Lung (tissue), 12 donors: ENCODE results near the gene TPRG1. TPM values are rescaled to one million over a fixed set of nuclear protein-coding genes. Genes with fewer than 3 reads are reported as not detected.

Experiments used
- ATAC-seq: fragments of 200-7000 bp; cut with Tn5 transposase; one replicate; pipeline ENCODE4 v1.9.1; 2020; ENCODE audit warnings: moderate number of reproducible peaks; ENCODE audit not compliant: insufficient read depth, low FRiP score
- DNase-seq, 3 donors: peaks; one replicate each; pipeline ENCODE4 v3.0.0-alpha.2; 2013 to 2017
- H3K27ac ChIP-seq, 2 donors: one replicate each; pipeline ENCODE4 v1.5.1; 2013; ENCODE audit warnings: mild to moderate bottlenecking in 2 of 2, moderate library complexity in 2 of 2, control low read depth in 1 of 2, inconsistent platforms in 1 of 2, low read depth in 1 of 2, low read length in 1 of 2
- H3K27me3 ChIP-seq, 3 donors: one replicate each; pipeline ENCODE4 v1.5.1; 2013; ENCODE audit warnings: low read length in 2 of 3; ENCODE audit not compliant: control insufficient read depth in 3 of 3, insufficient read depth in 3 of 3
- H3K36me3 ChIP-seq, 4 donors: one replicate each; pipeline ENCODE4 v1.5.1; 2013; ENCODE audit warnings: low read length in 4 of 4, mild to moderate bottlenecking in 1 of 4, moderate library complexity in 1 of 4; ENCODE audit not compliant: control insufficient read depth in 4 of 4, insufficient read depth in 4 of 4
- H3K4me1 ChIP-seq, 5 donors: one replicate each; pipeline ENCODE4 v1.5.1; 2013; ENCODE audit warnings: low read length in 5 of 5, mild to moderate bottlenecking in 2 of 5, moderate library complexity in 1 of 5; ENCODE audit not compliant: control insufficient read depth in 5 of 5, insufficient read depth in 5 of 5
- H3K4me3 ChIP-seq: one replicate; pipeline ENCODE4 v1.5.1; 2013; ENCODE audit warnings: mild to moderate bottlenecking, control low read depth, moderate library complexity
- H3K9ac ChIP-seq, 2 donors: one replicate each; pipeline ENCODE4 v1.5.1; 2013; ENCODE audit warnings: low read length in 2 of 2, control low read depth in 1 of 2; ENCODE audit not compliant: insufficient read depth in 1 of 2
- H3K9me3 ChIP-seq, 4 donors: one replicate each; pipeline ENCODE4 v1.5.1; 2013; ENCODE audit warnings: low read length in 3 of 4, mild to moderate bottlenecking in 1 of 4, moderate library complexity in 1 of 4; ENCODE audit not compliant: control insufficient read depth in 4 of 4, insufficient read depth in 3 of 4
- CTCF ChIP-seq: IDR thresholded peaks from 2 replicates; pipeline ENCODE4 v1.5.1; 2012; ENCODE audit warnings: mild to moderate bottlenecking; ENCODE audit errors: control extremely low read depth, extremely low read depth
- WGBS, 2 donors: extraction: QIAGEN DNeasy Blood & Tissue Kit; methylation state at CpG; one replicate each; pipeline ENCODE4 v1.1.7; 2013; 5-methylcytosine and 5-hydroxymethylcytosine counted together
- polyA plus RNA-seq, 2 donors: library from polyadenylated mRNA; stranded (reverse); fragments of 200-250 nt; gene quantifications; one replicate each; pipeline ENCODE4 v1.2.1, GENCODE V29; 2013
- total RNA-seq, 2 donors: library from RNA; depleted of rRNA in 1 of 2; stranded (reverse); fragments of >200 nt in 1 of 2; gene quantifications; one replicate each; pipeline ENCODE4 v1.2.1, GENCODE V29; 2014 to 2021
- donor health status: control.
- donor health status: control.
- donor health status: Bipolar disorder and iron deficiency.
- donor health status: healthy.
- donor health status: DM: yes; HTN: yes; CAD: no.

TPRG1 gene
- total and polyA plus RNA-seq, 4 donors: 3.7 to 13.8 (median 9.4) TPM

GRCh38 chr3:189273736-189274135 is 102.0 kb downstream of the TPRG1 start:
- Histone ChIP-seq H3K36me3 (no peaks in the 10 kb centered on the region), H3K9me3 (no peaks in the 10 kb centered on the region), H3K4me3 (no peak overlapping the region), H3K4me1 (peaks cover 0 to 10% (median 0%) of the 10 kb centered on the region in 5 donors), H3K9ac (no peak overlapping the region), H3K27me3 (no peaks in the 10 kb centered on the region), H3K27ac (no peak overlapping the region)
- 83 to 96% methylated on average over 1 of the region's 1 CpG for WGBS, 2 donors
- DNase-seq (no peak), ATAC-seq (no peak)
- no peak for TF ChIP-seq CTCF

- TF ChIP-seq CTCF: no peak
- DNase-seq (no peak), ATAC-seq (no peak)
- no peaks in the 10 kb centered on the region for H3K9me3 ChIP-seq
- H3K4me3 ChIP-seq: no peak overlapping the region
- no peaks in the 10 kb centered on the region for H3K36me3 ChIP-seq
- 85 to 89% methylated on average over 2 of the region's 2 CpGs for WGBS, 2 donors
- no peak overlapping the region for H3K9ac ChIP-seq
- H3K27ac ChIP-seq: no peak overlapping the region
- no peaks in the 10 kb centered on the region for H3K27me3 ChIP-seq
- H3K4me1 ChIP-seq: peaks cover 0 to 10% (median 0%) of the 10 kb centered on the region in 5 donors
These were observed 103.4 kb downstream of the TPRG1 start for GRCh38 chr3:189275182-189275581.

- TF ChIP-seq CTCF: no peak
- DNase-seq (no peak), ATAC-seq (no peak)
- Histone ChIP-seq H3K4me3 (no peak overlapping the region), H3K9me3 (no peaks in the 10 kb centered on the region), H3K36me3 (no peaks in the 10 kb centered on the region), H3K27me3 (no peaks in the 10 kb centered on the region), H3K4me1 (peaks cover 0 to 10% (median 0%) of the 10 kb centered on the region in 5 donors), H3K9ac (no peak overlapping the region), H3K27ac (no peak overlapping the region)
- WGBS, 2 donors: 72 to 94% methylated on average over 2 of the region's 2 CpGs
These were observed 104.1 kb downstream of the TPRG1 start for GRCh38 chr3:189275852-189276251.
